GOT3 (cell line): ENCODE data around the gene CAST.
"Not testable (repeated sequence)": the region's sequence is repeated elsewhere in the genome, so short reads cannot be mapped to it uniquely, and the experiment has no call there.

Experiments
- DNase-seq: peaks from one replicate; lab custom pipeline; 2025; ENCODE audit warnings: mixed read lengths; lab: John Stamatoyannopoulos, UW

CAST gene, protein sequence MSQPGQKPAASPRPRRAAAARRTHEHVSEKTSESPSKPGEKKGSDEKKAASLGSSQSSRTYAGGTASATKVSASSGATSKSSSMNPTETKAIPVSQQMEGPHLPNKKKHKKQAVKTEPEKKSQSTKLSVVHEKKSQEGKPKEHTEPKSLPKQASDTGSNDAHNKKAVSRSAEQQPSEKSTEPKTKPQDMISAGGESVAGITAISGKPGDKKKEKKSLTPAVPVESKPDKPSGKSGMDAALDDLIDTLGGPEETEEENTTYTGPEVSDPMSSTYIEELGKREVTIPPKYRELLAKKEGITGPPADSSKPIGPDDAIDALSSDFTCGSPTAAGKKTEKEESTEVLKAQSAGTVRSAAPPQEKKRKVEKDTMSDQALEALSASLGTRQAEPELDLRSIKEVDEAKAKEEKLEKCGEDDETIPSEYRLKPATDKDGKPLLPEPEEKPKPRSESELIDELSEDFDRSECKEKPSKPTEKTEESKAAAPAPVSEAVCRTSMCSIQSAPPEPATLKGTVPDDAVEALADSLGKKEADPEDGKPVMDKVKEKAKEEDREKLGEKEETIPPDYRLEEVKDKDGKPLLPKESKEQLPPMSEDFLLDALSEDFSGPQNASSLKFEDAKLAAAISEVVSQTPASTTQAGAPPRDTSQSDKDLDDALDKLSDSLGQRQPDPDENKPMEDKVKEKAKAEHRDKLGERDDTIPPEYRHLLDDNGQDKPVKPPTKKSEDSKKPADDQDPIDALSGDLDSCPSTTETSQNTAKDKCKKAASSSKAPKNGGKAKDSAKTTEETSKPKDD

DNA sequence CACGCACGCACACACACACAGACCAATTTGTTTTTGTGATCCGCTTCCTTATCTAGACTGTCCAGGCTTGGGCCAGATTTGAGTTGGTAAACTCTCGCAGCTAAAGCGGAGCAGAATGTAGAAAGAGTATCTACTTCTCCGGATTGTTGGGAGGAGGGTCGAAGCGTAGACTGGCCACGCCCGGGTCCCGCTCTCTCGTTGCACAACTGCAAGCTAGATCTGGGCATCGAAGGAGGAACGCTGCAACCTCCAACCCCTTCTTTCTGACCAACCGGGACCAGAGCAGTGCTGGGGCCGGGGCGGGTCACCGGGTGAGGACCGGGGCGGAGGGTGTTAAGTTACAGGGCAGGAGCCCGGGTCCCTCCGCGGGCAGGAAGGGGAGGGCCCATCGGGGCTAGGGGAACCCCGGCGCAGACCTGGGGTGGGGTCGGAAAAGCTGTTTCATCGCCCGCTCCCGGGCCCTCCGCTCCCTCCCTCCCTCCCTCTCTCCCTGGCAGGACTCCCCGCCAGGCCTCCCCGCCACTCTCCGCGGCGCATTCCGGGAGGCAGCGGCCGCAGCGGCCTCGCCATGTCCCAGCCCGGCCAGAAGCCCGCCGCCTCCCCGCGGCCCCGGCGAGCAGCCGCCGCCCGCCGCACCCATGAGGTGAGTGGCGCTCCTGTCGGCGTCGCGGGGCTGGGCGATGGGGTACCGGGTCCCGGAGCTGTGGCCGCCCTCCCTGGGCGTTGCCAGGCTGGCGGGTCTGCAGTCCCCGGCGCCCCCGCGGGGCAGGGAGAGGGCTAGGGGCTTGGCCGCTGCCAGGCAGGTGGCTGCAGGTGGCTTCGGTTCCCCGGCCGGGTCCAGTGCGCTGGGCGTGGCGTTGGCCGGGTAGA, at the start of gene CAST:
Gene CAST, plus strand, starts transcription at position 522 of the 870 bp plus-strand sequence. Its CDS starts 47 bp downstream, at position 569.
- DNase-seq, result peak; percentile 75

DNA sequence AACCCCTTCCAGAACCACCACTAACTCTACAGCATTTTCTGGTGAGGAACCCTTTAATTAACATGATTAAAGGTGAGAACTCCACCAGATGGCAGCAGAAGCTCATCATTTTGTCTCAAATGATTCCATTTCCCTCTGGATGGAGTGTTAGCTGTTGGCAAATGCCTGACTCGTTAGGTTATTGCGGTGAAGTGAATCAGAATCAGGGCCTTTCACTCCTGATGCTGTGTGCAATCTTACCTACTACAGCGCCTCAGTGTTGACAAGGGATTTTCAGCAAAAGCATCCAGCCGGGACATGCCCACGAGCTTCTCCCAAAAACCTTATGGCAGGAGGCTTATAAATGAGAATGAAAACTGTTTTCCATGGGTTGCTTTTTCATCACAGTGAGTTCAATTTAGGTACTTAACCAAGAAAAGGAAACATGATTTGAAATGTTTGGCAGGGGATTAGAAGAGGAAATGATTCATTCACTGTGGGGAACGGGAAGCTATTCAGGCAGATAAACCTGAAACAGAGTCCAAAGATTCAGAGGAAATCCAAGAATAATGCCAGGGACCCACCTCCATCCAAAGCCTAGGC, 48.0 kb upstream of the CAST start:
- no peak for DNase-seq

DNA sequence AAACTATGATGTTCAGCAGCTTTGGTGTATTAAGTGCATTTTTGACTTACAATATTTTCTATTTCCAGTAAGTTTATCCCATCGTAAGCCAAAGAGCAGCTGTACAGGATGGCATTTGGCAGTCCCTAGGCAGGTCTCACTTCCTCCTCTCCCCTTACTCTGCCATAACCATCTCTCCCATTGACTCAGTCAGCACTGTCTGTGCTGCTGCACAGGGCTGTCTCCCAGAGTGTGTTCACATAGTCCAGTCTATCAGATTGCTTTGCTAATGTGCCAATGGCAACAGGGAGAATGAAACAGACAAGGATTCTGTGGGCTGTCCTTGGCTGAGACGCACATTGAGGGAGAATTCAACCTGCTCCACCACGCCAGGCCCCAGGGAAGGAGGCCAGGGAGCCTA, 47.0 kb upstream of the CAST start:
- DNase-seq, result no peak

DNA sequence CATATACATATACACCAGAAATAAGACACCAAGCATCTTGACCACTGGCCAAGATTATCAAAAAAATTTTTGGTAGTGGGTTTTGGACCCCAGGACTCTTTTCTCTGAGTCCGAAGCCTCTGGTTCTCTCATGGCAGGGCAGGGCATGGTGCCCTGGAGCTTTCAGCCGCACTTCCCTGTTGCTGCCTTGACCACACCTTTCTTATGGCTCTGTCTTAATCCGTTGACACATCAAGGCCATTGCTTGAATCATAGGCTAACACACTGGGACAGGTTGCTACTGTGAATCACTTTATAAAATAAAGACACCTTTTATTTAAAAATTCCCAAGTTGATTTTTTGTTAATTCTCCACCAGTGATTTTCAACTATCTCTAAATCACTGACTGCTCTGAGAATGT, 45.4 kb upstream of the CAST start:
- DNase-seq, result no peak

DNA sequence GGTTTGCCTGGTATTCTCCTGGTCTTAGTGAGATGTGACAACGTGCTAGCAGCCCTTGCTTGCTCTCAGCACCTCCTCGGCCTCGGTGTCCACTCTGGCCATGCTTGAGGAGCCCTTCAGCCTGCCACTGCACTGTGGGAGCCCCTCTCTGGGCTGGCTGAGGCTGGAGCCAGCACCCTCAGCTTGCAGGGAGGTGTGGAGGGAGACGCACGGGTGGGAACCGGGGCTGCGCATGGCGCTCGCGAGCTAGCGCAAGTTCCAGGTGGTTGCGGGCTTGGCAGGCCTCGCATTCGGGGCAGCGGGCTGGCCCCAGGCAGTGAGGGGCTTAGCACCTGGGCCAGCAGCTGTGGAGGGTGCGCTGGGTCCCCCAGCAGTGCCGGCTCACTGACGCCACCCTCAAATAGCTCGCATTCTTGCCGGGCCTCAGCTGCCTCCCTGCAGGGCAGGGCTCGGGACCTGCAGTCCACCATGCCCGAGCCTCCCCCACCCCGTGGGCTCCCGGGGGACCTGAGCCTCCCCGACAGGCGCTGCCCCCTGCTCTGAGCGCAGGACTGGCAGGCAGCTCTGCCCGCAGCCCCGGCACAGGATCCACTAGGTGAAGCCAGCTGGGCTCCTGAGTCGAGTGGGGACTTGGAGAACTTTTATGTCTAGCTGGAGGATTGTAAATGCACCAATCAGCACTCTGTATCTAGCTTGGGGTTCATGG, 43.7 kb upstream of the CAST start:
- DNase-seq, result not testable (repeated sequence)

DNA sequence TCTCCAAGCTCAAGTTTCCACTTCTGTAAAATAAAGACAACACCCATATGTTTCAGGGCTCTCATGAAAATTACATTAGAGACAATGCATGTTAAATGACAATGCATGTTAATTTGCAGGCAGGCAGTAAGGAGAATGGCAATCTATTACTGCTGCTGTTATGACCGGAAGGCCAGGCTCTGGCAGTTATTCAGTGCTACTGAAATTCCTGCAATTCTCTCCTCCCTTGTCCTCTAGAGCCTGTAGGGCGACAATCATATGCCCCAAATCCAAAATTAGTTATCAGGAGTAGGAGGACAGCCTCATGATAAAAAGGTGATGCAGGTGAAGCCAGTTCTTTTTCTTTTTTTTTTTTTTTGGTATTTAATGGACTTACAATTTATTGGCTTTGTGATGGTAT, 42.2 kb upstream of the CAST start:
- no peak for DNase-seq

DNA sequence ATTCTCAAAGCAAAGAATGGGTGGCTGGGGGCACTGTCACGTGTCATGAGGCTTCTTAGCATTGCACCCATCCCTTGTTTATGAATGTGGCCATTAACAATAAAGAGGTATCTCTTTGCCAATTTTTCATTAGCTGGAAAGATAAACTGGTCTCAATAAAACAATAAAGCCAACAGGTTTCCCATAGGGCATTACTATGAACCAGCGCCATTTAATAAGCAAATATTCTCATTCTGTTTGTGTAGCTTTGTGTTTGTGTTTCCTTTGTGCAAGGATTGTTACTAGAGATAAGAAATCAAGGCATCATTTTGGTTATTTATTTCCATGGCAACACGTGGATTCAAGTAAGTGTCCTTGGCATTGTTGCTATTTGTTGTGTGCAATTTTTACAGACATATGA, 37.6 kb upstream of the CAST start:
- no peak for DNase-seq

DNA sequence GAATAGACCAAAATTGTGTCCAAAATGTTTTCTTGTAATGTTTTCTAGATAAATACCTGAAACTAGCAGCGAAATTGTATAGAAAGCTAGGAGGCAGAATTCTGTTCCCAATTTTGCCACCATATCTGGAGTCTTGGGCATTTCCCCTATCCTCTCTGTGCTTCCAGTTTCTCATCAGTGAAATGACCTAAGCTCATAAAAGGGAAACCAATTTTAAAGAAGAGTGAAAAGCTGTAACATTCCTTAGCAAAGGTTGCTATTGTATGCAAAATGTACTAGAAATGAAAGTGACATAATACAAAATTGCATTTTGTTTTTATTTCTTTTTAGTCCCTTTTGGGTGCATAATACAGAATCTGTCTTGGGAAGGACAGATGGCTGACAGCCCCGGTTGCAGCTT, 36.8 kb upstream of the CAST start:
- DNase-seq, result no peak

DNA sequence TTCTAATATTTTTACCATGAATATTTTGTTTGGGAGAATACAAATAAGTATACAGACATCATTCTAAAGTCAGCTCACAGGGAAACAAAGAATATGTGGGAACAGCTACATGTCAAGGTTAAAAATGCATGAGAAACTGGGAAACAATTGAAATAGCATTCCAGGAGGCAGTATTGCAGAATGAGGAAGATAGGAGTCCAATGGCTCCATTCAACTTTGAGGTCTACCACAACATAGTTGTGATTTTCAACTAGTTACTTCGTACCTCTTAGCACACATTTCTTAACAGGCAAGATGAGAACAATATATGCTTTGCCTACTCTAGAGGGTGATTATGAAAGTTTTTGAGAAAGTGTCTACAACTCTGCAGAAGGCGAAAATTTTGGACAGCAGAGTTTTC, 35.2 kb upstream of the CAST start:
- no peak for DNase-seq

DNA sequence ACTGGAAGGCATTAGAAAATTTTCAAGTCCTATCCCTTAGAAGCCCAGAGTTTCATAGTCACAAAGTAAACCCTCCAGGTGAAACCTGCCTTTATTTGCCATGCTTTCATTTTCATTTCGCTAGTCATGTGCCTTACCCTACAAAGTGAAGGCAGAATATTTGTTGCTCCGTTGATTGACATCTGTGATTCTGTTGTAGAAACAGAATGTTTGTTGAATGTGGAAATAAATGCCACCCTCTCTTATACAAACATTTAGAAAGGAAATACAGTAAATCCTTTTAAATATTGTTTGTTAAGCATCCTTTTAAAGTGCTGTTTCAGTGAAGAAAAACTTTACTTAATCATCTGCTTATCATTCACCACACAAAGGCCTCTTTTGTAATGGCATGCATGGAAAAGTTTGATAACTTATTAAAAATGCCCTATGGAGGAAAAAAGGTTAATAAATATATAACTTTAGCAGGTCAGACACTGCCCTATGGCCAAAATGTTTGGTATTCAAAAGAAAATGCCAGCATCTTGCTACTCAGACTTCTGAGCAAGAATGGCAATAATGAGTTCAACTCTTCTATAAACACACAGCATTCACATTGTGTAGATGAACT, 34.3 kb upstream of the CAST start:
- no peak for DNase-seq

DNA sequence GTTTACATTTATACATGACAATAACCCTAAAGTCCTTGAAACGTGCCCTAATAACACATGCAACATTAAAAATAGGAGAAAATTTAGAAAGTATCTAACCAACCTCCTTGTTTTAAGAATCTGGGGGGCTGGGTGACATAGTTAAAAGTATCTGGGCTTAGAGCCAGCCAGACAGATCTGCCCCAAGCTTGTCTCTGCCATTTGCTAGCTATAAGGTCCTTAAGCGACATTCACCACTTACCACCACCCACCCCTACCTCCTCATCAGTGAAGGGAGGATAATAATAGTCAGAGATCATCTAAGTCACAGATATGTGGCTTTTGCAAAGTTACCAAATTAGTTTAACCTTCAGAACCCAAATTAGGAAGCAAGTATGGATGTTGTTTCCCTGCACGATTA, 33.8 kb upstream of the CAST start:
- no peak for DNase-seq

DNA sequence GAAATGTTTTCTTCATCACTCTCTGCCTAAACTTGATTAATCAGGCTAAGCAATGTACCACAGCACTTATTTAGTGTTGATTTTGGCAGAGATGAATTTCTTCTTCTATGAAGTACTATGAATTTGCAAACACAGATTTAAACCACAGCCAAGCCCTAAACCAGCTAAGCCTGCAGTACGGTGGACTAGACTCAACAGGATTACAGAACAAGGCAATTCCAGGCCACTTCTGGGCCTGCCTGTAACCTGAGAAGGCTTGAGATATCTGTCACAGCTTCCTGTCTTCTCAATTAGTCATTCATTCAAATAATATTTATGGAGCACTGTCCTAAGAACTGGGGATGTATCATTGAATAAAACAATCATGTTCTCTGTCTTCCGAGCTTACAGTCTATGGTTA, 32.4 kb upstream of the CAST start:
- DNase-seq, result no peak

DNA sequence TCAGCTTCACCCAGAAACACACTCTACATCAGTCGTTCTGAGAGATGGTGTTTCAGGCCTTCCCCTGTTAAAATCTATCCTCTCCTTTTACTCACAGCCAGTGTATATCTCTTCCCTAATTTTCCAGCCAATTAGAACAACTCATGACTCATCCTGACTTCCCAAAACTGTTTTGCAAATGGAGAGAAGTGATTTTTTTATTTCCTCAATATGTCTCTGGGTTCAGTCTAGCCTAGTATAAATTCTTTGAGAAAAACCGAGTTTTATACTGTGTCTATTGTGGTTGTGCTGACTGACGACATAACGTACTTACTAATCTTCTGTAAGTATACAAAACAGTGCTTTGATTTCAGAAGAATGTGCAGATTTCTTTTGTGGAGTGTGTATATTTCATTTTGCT, 28.4 kb upstream of the CAST start:
- no peak for DNase-seq

DNA sequence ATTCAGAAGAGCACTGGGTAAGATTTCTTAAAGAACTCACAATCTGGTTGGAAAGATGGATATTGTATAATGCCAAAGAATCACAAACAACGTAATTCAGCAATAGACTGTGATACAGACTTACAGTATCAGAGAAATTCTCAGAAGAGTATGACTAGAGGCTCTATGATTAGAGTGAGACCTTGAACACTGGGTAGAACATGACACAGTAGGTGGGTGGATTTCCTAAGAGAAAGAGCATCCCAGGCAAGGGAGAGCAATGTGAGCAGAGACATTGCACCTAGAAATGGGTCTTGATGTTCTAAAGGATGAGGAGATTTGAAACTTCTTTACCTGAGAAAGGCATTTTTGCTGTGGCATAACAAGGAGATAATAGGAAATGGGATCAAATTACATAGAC, 27.3 kb upstream of the CAST start:
- DNase-seq, result no peak

DNA sequence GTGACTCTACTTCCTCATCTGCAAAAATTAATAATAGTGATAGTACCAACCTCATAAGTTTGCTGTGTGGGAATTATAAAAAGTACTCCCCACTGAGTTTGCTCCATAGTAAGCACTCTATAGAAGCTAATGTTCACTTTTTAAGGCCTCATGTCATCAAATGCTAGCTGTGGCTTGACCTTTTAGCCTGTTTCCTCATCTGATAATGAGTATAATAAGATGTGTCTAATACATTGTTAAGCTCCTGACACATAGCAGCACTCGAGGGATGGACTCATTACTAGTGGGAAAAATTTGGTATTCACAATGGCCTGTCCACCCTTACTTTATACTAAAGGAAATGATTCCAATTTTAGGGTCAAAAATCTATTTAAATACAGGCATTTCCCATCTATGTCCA, 26.1 kb upstream of the CAST start:
- DNase-seq, result no peak

DNA sequence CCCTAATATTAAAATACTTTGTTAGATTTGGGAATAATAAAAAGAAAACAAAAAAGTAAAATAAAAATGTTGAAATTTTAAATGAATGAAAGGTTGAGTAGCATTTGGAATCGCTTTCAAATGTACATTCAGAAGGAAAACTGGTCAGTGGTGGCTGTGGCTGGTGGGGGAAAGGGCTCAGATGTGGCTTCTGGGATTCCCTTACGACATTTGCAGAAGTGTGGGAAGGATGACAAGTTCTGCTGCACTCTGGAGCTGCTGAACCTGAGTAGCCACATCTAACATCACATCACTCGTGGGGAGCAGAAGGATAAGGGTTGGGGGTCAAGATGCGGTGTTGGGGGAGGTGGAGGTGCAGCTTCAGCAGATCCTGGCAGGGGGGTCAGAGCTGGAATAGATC, 25.6 kb upstream of the CAST start:
- DNase-seq, result no peak

DNA sequence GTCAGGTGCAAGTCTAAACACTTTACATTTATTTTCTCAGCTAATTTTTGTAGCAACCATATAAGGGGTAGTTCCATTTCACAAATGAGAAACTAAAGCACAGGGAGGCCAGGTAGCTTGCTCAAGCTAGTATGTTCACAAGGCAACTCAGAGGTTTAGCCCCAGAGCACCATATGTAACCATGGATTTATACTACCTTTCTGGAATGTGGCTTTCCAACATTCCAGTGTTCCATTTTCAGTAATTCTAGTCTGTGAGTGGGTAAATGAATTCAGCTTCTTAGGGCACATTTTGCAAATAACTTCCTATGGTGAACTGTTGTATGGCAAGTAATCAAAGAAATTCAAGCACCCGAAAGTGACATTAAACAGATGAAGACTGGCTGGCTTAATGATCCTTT, 25.0 kb upstream of the CAST start:
- DNase-seq, result no peak

DNA sequence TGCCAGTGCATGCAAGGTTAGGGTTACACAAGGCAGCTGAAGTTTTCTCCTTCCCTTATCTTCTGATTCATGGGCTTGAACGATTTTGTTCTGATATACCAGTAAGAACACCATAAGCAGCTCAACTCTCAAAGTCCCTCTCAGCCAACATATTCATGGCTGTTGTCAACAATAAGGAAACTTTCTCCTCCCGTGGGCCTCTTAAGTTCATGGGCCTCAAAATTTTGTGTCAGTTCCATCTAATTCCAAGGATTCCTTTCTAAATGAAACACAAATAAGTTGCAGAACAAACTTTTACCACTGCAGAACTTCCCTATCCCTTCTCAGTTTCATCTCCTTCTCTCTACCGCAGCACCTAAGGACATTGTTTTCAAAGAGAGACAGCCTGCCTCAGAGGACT, 23.6 kb upstream of the CAST start:
- no peak for DNase-seq

DNA sequence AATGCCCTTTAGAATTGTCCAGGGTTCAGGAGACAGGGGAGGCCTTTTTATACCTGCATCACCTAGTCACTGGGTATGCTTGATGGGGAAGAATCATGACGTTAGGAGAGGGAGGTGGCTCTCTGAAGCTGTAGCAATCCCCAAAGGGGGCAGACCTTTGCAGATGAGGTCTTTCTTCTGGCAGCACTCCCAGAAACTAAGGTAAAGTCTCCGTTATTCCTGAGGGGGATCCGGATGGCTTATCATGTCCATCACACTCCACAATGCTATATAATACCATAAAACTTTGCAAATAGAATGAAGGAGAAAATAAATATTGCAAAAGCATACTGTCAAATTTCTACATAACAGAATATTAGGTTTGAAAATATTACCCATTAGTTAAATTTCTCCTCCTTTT, 21.5 kb upstream of the CAST start:
- no peak for DNase-seq

DNA sequence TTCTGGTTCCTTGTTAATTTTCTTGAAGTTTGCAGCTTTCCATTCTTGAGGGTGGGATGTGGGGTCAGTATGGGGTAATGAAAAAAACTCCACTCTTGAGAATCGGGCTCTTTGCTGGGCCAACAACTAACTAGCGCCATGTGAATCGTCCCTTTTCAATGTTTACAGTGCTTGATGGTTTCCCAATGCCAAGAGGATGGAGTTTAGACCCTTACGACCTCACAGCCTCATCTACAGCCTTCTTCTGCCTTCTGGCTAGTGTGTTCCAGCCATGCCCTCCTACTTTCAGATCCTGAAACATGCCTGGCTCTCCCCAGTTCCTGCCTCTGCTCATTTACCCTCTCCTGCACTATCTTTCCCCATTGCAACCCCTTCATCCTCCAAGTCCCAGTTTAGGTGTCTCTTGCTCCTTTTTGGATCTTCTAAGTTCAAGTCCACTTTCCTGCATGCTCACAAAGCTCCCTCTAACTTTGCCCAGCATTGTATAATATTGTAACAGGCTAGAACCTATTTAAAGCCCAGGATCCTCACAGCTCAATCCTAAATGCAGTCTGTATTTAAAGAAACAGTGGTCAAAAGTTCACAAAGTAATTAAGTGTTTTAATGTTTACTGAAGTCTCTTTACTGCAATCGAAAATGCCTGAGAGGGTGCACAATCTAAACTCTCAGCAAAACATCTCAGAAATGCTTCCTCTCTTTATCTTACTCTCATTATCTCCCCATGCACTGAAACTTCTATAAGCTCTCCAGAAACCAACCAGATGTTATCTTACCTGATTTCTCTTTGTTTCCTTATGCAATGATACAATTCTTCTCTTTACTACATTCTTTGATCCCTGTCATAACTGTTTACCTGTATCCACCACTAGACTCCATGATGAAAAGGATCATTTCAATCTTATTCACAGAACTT, 20.6 kb upstream of the CAST start:
- no peak for DNase-seq
